ENCODE measurements around the gene OGFR. TPM values are rescaled to one million over a fixed set of nuclear protein-coding genes. Genes with fewer than 3 reads are reported as not detected.

The OGFR gene
- total and polyA plus RNA-seq, 2 experiments from 2014 or later, result 9.6 to 50.6 TPM

DNA sequence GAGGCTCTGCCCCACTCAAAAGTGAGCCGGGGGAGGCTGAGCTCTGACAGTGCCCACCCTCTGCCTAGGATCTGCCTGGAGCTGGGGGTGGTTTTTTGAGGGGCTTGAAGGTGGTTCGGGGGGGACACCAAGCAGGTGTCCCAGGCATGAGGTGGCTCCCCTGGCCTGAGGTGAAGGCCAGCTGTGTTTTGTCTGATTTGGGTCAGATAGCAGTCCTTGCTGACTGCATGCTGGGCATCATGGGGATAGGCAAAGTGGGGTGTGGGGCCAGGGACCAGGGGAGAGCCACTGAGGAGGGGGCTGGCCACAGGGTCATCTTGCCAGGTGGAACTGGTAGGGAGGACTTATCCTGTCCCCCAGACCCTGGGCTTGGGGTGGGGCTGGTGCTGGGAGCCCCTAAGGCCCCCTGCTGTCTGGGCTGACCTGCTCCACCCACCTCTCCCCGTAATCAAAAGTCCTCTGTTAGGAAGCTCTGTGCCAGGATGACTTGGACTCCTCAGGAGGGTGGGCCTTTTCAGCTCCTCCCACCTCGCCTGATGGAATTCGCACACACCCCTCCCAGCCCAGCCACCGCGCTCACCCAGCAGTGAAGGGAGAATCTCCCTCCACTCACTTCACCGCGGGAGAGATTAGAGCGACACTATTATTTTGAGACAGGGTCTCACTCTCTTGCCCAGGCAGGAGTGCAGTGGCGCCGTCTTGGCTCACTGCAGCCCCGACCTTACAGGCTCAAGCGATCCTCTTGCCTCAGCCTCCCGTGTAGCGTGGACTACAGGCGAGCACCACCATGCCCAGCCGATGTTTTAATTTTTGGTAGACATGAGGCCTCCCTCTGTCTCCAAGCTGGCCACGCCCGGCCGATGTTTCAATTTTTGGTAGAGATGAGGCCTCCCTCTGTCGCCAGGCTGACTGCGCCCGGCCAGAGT, 10.7 kb downstream of the OGFR start:
- TF ChIP-seq ZNF331 (CRISPR knock-in tag; IDR thresholded peaks at IDR 0.05; ENCODE audit: low read depth), result no peak
- peak; percentile 55; the same call in 1 of the 2 replicates for TF ChIP-seq POLR2AphosphoS5 (IDR thresholded peaks at IDR 0.05; ENCODE audit: low read depth)
- H3F3A ChIP-seq (replicated peaks; ENCODE audit: low read depth), result 0 out of 2 replicates have a peak, but pooled peaks cover 4% of the 10 kb centered on the region
- no peaks in the 10 kb centered on the region for H3K36me3 Mint-ChIP-seq (ENCODE audit: low read depth)
- no peaks in the 10 kb centered on the region for H3K9me2 ChIP-seq (ENCODE audit: insufficient read depth)
- peak overlapping the region; percentile 70 for H3K4me3 ChIP-seq
- peaks cover 16% of the 10 kb centered on the region for H3K4me1 Mint-ChIP-seq
- H3K27ac ChIP-seq (ENCODE audit: low read depth), result peak overlapping the region; percentile 66
- H3K27ac Mint-ChIP-seq, result no peak overlapping the region
- H3K27me3 Mint-ChIP-seq (ENCODE audit: insufficient read depth, low read depth, poor library complexity), result peaks cover 17% of the 10 kb centered on the region
- H3K4me2 ChIP-seq, result peak overlapping the region; percentile 90
- no peaks in the 10 kb centered on the region for H4K20me1 ChIP-seq (replicated peaks; ENCODE audit: insufficient read depth)
- peak; percentile 66 for ATAC-seq
- H2AFZ ChIP-seq, result no peak overlapping the region
- peak overlapping the region; percentile 63 for H3K4me3 Mint-ChIP-seq
- H3K79me2 ChIP-seq (replicated peaks; ENCODE audit: insufficient read depth), result peaks cover 8% of the 10 kb centered on the region; the same call in 1 of the 2 replicates
- no peaks in the 10 kb centered on the region for H3K9me3 Mint-ChIP-seq
- H3K36me3 ChIP-seq (ENCODE audit: insufficient read depth), result no peaks in the 10 kb centered on the region
- peaks cover 7% of the 10 kb centered on the region; the same call in 1 of the 2 replicates for H3K27me3 ChIP-seq (ENCODE audit: insufficient read depth)
- DNase-seq (ENCODE audit: low spot score), result peak; percentile 84
- H3K4me1 ChIP-seq (ENCODE audit: insufficient read depth), result peaks cover 10% of the 10 kb centered on the region; the same call in 1 of the 2 replicates

DNA sequence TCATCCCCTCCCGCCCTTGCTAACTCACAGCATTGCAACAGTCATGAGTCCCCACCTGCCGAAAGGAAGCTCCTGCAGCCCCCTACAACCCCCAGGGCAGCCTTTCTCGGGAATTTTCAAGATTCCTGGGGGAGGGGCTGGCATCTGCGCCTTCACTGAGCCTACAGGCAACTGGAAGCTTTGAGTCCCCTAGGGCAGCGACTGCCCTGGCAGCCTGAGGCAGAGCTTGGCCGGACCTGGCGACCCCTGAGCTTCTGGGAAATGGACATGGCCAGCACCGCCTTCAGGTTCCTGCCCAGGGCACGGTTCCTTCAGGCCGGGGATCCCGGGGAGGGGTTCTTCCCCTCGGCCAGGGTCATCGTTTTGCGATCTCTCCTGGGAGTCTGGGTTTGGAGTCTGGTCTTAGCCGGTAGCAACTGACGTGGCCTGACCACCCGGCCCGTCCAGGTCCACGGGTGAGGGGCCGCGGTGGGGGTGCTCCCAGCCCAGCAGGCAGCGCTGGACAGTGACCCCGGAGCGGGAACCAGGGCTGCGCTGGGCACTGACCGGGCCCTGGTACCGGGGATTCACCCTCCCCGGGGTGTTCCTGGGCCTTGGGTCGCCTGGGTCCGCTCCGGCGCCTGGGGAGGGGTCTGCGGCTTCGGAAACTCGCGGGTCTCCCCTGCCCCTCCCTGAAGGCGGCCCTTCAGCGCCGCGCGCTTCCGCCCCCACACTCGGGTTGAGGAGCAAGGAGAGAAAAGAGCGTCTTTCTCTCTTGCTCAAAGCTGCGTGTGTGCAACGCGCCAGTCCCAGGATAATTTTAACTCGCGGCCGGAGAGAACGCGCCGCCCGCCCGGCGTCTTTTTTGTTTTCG, 11.6 kb downstream of the OGFR start:
- peak overlapping the region; percentile 90 for H3K4me2 ChIP-seq
- H3K4me3 ChIP-seq, result peak overlapping the region; percentile 70
- no peaks in the 10 kb centered on the region for H3K36me3 ChIP-seq (ENCODE audit: insufficient read depth)
- Mint-ChIP-seq H3K4me1 (peaks cover 16% of the 10 kb centered on the region), H3K27me3 (ENCODE audit: insufficient read depth, low read depth, poor library complexity) (peaks cover 17% of the 10 kb centered on the region), H3K9me3 (no peaks in the 10 kb centered on the region), H3K4me3 (peak overlapping the region; percentile 71), H3K27ac (no peak overlapping the region), H3K36me3 (ENCODE audit: low read depth) (no peaks in the 10 kb centered on the region)
- H3K9me2 ChIP-seq (ENCODE audit: insufficient read depth), result no peaks in the 10 kb centered on the region
- H3K4me1 ChIP-seq (ENCODE audit: insufficient read depth), result peaks cover 10% of the 10 kb centered on the region; the same call in 1 of the 2 replicates
- TF ChIP-seq, protein P1, sequence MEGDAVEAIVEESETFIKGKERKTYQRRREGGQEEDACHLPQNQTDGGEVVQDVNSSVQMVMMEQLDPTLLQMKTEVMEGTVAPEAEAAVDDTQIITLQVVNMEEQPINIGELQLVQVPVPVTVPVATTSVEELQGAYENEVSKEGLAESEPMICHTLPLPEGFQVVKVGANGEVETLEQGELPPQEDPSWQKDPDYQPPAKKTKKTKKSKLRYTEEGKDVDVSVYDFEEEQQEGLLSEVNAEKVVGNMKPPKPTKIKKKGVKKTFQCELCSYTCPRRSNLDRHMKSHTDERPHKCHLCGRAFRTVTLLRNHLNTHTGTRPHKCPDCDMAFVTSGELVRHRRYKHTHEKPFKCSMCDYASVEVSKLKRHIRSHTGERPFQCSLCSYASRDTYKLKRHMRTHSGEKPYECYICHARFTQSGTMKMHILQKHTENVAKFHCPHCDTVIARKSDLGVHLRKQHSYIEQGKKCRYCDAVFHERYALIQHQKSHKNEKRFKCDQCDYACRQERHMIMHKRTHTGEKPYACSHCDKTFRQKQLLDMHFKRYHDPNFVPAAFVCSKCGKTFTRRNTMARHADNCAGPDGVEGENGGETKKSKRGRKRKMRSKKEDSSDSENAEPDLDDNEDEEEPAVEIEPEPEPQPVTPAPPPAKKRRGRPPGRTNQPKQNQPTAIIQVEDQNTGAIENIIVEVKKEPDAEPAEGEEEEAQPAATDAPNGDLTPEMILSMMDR (conservative IDR thresholded peaks at IDR 0.05; ENCODE audit: low read depth in 2 of 2), result 0 out of 4 replicates have a peak, but pooled peaks of 1 of the 2 experiments have one; percentile 5
- TF ChIP-seq POLR2AphosphoS5 (IDR thresholded peaks at IDR 0.05; ENCODE audit: low read depth), result 0 out of 2 replicates have a peak, but pooled peaks have one; percentile 49
- no peak for TF ChIP-seq ZNF114 (CRISPR knock-in tag; IDR thresholded peaks at IDR 0.05)
- peaks cover 8% of the 10 kb centered on the region; the same call in 1 of the 2 replicates for H3K79me2 ChIP-seq (replicated peaks; ENCODE audit: insufficient read depth)
- H4K20me1 ChIP-seq (replicated peaks; ENCODE audit: insufficient read depth), result no peaks in the 10 kb centered on the region; the same call in 1 of the 2 replicates
- H2AFZ ChIP-seq, result peak overlapping the region; percentile 74
- ATAC-seq (peak; percentile 69), DNase-seq (ENCODE audit: low spot score) (peak; percentile 98)
- no peak overlapping the region; the same call in 1 of the 2 replicates for H3K27ac ChIP-seq (ENCODE audit: low read depth)
- H3F3A ChIP-seq (replicated peaks; ENCODE audit: low read depth), result 0 out of 2 replicates have a peak, but pooled peaks cover 4% of the 10 kb centered on the region
- H3K27me3 ChIP-seq (ENCODE audit: insufficient read depth), result peaks cover 7% of the 10 kb centered on the region; the same call in 1 of the 2 replicates

Measured in GM23338 (cell line).